ENCODE results near the gene TPRKB.

DNA sequence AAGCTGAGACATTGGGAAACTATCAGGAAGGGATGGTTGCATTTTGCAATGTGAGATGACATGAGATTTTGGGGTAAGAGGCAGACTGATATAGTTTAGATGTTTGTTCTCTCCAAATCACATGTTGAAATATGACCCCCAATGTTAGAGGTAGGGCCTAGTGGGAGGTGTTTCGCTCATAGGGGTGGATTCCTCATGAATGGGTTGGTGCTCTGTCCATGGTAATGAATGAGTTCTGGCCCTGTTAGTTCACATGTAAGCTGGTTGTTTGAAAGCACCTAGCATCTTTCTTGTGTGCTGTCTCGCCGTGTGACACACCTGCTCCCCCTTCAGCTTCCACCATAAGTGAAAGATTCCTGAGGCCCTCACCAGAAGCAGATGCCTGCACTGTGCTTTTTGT is 37.7 kb downstream of the TPRKB start:
- TF ChIP-seq, protein P1, sequence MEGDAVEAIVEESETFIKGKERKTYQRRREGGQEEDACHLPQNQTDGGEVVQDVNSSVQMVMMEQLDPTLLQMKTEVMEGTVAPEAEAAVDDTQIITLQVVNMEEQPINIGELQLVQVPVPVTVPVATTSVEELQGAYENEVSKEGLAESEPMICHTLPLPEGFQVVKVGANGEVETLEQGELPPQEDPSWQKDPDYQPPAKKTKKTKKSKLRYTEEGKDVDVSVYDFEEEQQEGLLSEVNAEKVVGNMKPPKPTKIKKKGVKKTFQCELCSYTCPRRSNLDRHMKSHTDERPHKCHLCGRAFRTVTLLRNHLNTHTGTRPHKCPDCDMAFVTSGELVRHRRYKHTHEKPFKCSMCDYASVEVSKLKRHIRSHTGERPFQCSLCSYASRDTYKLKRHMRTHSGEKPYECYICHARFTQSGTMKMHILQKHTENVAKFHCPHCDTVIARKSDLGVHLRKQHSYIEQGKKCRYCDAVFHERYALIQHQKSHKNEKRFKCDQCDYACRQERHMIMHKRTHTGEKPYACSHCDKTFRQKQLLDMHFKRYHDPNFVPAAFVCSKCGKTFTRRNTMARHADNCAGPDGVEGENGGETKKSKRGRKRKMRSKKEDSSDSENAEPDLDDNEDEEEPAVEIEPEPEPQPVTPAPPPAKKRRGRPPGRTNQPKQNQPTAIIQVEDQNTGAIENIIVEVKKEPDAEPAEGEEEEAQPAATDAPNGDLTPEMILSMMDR (IDR thresholded peaks at IDR 0.05): no peak
- no peak for TF ChIP-seq POLR2A (IDR thresholded peaks at IDR 0.05)
